WTC11 (cell line): Measurements from ENCODE around the gene PHTF2. TPM values are rescaled to one million over a fixed set of nuclear protein-coding genes. Genes with fewer than 3 reads are reported as not detected.

Experiments
- ATAC-seq: fragments of 200-7000 bp; cut with Tn5 transposase; 2 replicates; pipeline ENCODE4 v1.10.0; 2021; ENCODE audit warnings: mild to moderate bottlenecking, moderate library complexity
- CTCF ChIA-PET: fragments of 300-600 bp; sonication (Branson Sonifier 250); formaldehyde crosslinking; loops from one replicate; lab custom pipeline; 2021; ENCODE audit warnings: antibody characterized with exemption; lab: Charles Lee
- POLR2A ChIA-PET: fragments of 350-600 bp; sonication (Branson Sonifier 250); formaldehyde crosslinking; loops from one replicate; lab custom pipeline; 2021; ENCODE audit warnings: antibody characterized with exemption; lab: Charles Lee
- DNase-seq: peaks from one replicate; pipeline ENCODE4 v3.0.0; 2021; ENCODE audit warnings: low spot score
- H3K27ac Mint-ChIP-seq: 2 replicates; pipeline ENCODE4 v1.8.0; 2021; ENCODE audit warnings: mixed read lengths
- H3K27me3 Mint-ChIP-seq: 2 replicates; pipeline ENCODE4 v1.8.0; 2021; ENCODE audit warnings: low read depth, mild to moderate bottlenecking, moderate library complexity, mixed read lengths
- H3K36me3 Mint-ChIP-seq: 2 replicates; pipeline ENCODE4 v1.8.0; 2021; ENCODE audit warnings: mixed read lengths
- H3K4me1 Mint-ChIP-seq: 2 replicates; pipeline ENCODE4 v1.8.0; 2022; ENCODE audit warnings: mixed read lengths
- H3K4me3 Mint-ChIP-seq: 2 replicates; pipeline ENCODE4 v1.8.0; 2021; ENCODE audit warnings: mild to moderate bottlenecking, moderate library complexity, mixed read lengths
- H3K9me3 Mint-ChIP-seq: 2 replicates; pipeline ENCODE4 v1.8.0; 2021; ENCODE audit warnings: mixed read lengths
- ELF4 ChIP-seq: sonication (generic); formaldehyde crosslinking; IDR thresholded peaks from 2 replicates; pipeline ENCODE4 v1.8.1; 2022; ENCODE audit warnings: low read depth, mild to moderate bottlenecking, moderate library complexity, missing genetic modification reagents
- ETV6 ChIP-seq: sonication (generic); formaldehyde crosslinking; IDR thresholded peaks from 2 replicates; pipeline ENCODE4 v1.8.1; 2022; ENCODE audit warnings: mild to moderate bottlenecking, missing genetic modification reagents
- FOXJ3 ChIP-seq: sonication (generic); formaldehyde crosslinking; IDR thresholded peaks from 2 replicates; pipeline ENCODE4 v1.9.0; 2021; ENCODE audit warnings: missing genetic modification reagents, mild to moderate bottlenecking, borderline replicate concordance
- FOXK1 ChIP-seq: sonication (generic); formaldehyde crosslinking; IDR thresholded peaks from 2 replicates; pipeline ENCODE4 v1.8.0; 2022; ENCODE audit warnings: mild to moderate bottlenecking, moderate library complexity, missing genetic modification reagents
- GRHL2 ChIP-seq: fragments of 250-450 bp; sonication (Bioruptor Pico); IDR thresholded peaks from 2 replicates; pipeline ENCODE4 v1.8.0; 2022; ENCODE audit warnings: mild to moderate bottlenecking, moderate library complexity; ENCODE audit not compliant: insufficient replicate concordance, severe bottlenecking
- HMGA2 ChIP-seq: fragments of 250-450 bp; sonication (Bioruptor Pico); IDR thresholded peaks from 2 replicates; pipeline ENCODE4 v1.4.0; 2021; ENCODE audit warnings: mild to moderate bottlenecking, moderate library complexity
- JAZF1 ChIP-seq: fragments of 250-450 bp; sonication (Bioruptor Pico); IDR thresholded peaks from 2 replicates; pipeline ENCODE4 v1.9.0; 2021; ENCODE audit warnings: moderate library complexity, mild to moderate bottlenecking, inconsistent platforms
- OVOL2 ChIP-seq: fragments of 250-450 bp; sonication (Bioruptor Pico); IDR thresholded peaks from 2 replicates; pipeline ENCODE4 v1.9.0; 2021; ENCODE audit warnings: mild to moderate bottlenecking, borderline replicate concordance
- RORB ChIP-seq: fragments of 250-450 bp; sonication (Bioruptor Pico); IDR thresholded peaks from 2 replicates; pipeline ENCODE4 v1.9.0; 2021; ENCODE audit warnings: mild to moderate bottlenecking
- SMAD3 ChIP-seq: sonication (generic); formaldehyde crosslinking; IDR thresholded peaks from 2 replicates; pipeline ENCODE4 v1.8.0; 2022; ENCODE audit warnings: missing genetic modification reagents, mild to moderate bottlenecking, borderline replicate concordance
- SMAD4 ChIP-seq: sonication (generic); formaldehyde crosslinking; IDR thresholded peaks from 2 replicates; pipeline ENCODE4 v1.8.0; 2022; ENCODE audit warnings: mild to moderate bottlenecking, missing genetic modification reagents
- SP1 ChIP-seq: sonication (generic); formaldehyde crosslinking; conservative IDR thresholded peaks from 2 replicates; pipeline ENCODE4 v1.8.1; 2022; ENCODE audit warnings: missing genetic modification reagents
- TCF7 ChIP-seq: sonication (generic); formaldehyde crosslinking; IDR thresholded peaks from 2 replicates; pipeline ENCODE4 v1.8.0; 2022; ENCODE audit warnings: mild to moderate bottlenecking, low read depth, missing genetic modification reagents, moderate library complexity
- ZNF121 ChIP-seq: sonication (generic); formaldehyde crosslinking; IDR thresholded peaks from 2 replicates; pipeline ENCODE4 v1.8.0; 2023; ENCODE audit warnings: missing genetic modification reagents
- ZNF263 ChIP-seq: sonication (generic); formaldehyde crosslinking; IDR thresholded peaks from 2 replicates; pipeline ENCODE4 v1.8.1; 2022; ENCODE audit warnings: low read depth, mild to moderate bottlenecking, moderate library complexity, missing genetic modification reagents
- ZNF317 ChIP-seq: sonication (generic); formaldehyde crosslinking; IDR thresholded peaks from 2 replicates; pipeline ENCODE4 v1.8.1; 2023; ENCODE audit warnings: low read depth, mild to moderate bottlenecking, moderate library complexity, missing genetic modification reagents, borderline replicate concordance
- ZNF671 ChIP-seq: fragments of 250-450 bp; sonication (Bioruptor Pico); IDR thresholded peaks from 2 replicates; pipeline ENCODE4 v1.8.0; 2021; ENCODE audit warnings: mild to moderate bottlenecking
- total RNA-seq: library from RNA; stranded (reverse); gene quantifications from 3 replicates; pipeline ENCODE4 v1.2.3, GENCODE V29; 2021
- TF ChIP-seq, protein P1 (sequence below): sonication (generic); formaldehyde crosslinking; IDR thresholded peaks from 2 replicates; pipeline ENCODE4 v1.8.0; 2022; ENCODE audit warnings: mild to moderate bottlenecking, missing genetic modification reagents
- TF ChIP-seq, protein P2 (sequence below): sonication (generic); formaldehyde crosslinking; IDR thresholded peaks from 2 replicates; pipeline ENCODE4 v1.8.1; 2022; ENCODE audit warnings: missing genetic modification reagents, borderline replicate concordance
- TF ChIP-seq, protein P3 (sequence below): sonication (generic); formaldehyde crosslinking; IDR thresholded peaks from 2 replicates; pipeline ENCODE4 v1.8.1; 2022; ENCODE audit warnings: mild to moderate bottlenecking, moderate library complexity, missing genetic modification reagents
- TF ChIP-seq, protein P4 (sequence below): sonication (generic); formaldehyde crosslinking; IDR thresholded peaks from 2 replicates; pipeline ENCODE4 v1.8.0; 2023; ENCODE audit warnings: missing genetic modification reagents, mild to moderate bottlenecking, borderline replicate concordance

PHTF2 gene
- total RNA-seq, 1 experiment from 2014 or later = 17.9 TPM

DNA sequence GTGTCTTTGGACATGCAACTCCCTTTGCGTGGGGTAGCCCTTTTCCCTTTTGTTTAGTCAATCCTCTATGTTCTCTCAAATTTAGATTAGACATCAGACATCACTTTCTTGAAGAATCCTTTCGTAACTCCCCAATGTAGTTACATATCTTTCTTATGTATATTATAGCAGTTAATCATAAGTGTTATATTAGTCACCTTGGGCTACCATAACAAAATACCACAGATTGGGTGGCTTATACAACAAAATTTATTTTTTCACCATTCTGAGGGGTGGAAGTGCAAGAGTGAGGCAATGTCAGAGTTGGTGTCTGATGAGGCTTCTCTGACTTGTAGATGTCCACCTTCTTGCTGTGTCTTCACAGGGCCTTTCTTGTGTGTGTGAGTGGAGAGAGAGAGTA lies 105.7 kb downstream of the PHTF2 start:
- no peak for ATAC-seq
- H3K4me3 Mint-ChIP-seq = no peak overlapping the region
- no peaks in the 10 kb centered on the region for H3K9me3 Mint-ChIP-seq

DNA sequence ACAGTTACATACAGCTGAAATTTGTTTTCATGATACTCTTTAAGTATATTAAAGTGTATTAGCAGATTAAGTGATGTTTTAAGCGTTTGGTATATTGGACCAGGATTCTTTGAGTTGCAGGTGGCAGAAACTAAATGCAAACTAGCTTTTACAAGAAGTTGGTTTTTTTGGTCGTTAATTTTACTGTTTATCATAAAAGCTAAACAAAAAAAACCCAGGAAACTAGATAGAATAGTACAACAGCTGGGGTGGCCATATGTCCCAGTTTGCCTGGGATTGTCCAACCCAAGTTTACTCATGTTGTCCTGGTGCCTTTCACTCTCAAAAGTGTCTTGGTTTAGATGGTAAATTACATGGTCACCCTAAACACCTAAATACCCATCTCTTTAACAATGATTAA lies 108.7 kb downstream of the PHTF2 start:
- POLR2A ChIA-PET = no interaction called here
- H3K27ac Mint-ChIP-seq = no peak overlapping the region
- no peaks in the 10 kb centered on the region for H3K4me1 Mint-ChIP-seq
- DNase-seq = no peak
- TF ChIP-seq ZNF121 (CRISPR knock-in tag) = no peak
- TF ChIP-seq, all 79 proteins: peak for 0
- ATAC-seq = no peak
- Mint-ChIP-seq H3K4me3 (no peak overlapping the region), H3K36me3 (no peaks in the 10 kb centered on the region), H3K9me3 (no peaks in the 10 kb centered on the region), H3K27me3 (no peaks in the 10 kb centered on the region)
- CTCF ChIA-PET = no interaction called here

More for the DNA sequence above, 105.7 kb downstream of the PHTF2 start:
- ChIA-PET CTCF (interaction anchor here (0.7 kb wide), 1 partner anchor 10 kb away, joined by 5 read pairs; no protein-coding TSS in a partner anchor), POLR2A (no interaction called here)
- H3K27me3 Mint-ChIP-seq = no peaks in the 10 kb centered on the region
- H3K4me1 Mint-ChIP-seq = no peaks in the 10 kb centered on the region
- no peaks in the 10 kb centered on the region for H3K36me3 Mint-ChIP-seq
- no peak for DNase-seq
- TF ChIP-seq, protein P1, sequence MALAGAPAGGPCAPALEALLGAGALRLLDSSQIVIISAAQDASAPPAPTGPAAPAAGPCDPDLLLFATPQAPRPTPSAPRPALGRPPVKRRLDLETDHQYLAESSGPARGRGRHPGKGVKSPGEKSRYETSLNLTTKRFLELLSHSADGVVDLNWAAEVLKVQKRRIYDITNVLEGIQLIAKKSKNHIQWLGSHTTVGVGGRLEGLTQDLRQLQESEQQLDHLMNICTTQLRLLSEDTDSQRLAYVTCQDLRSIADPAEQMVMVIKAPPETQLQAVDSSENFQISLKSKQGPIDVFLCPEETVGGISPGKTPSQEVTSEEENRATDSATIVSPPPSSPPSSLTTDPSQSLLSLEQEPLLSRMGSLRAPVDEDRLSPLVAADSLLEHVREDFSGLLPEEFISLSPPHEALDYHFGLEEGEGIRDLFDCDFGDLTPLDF (CRISPR knock-in tag) = no peak
- TF ChIP-seq FOXK1 (CRISPR knock-in tag) = no peak
- TF ChIP-seq ZNF317 = no peak
- no peak for TF ChIP-seq OVOL2 (CRISPR knock-in tag)
- no peak overlapping the region for H3K27ac Mint-ChIP-seq

DNA sequence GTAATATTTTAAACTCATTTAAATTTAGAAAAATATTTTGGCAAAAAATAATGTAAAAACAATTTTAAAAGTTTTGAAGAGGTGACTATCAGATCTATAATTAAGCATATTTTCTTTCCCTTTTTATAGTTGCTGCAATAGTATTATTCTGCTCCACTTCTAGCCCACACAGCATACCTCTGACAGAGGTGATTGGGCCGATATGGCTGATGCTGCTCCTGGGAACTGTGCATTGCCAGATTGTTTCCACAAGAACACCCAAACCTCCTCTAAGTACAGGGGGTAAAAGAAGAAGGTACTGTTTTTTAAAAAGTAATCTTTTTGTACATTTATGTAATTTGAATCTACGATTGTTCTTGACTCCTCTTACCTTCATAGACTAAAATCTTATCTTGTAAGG lies 110.1 kb downstream of the PHTF2 start:
- no peak for ATAC-seq
- no peaks in the 10 kb centered on the region for H3K4me1 Mint-ChIP-seq
- no peaks in the 10 kb centered on the region for H3K9me3 Mint-ChIP-seq
- H3K4me3 Mint-ChIP-seq = no peak overlapping the region
- POLR2A ChIA-PET = no interaction called here
- no peak for DNase-seq
- TF ChIP-seq, protein P2, sequence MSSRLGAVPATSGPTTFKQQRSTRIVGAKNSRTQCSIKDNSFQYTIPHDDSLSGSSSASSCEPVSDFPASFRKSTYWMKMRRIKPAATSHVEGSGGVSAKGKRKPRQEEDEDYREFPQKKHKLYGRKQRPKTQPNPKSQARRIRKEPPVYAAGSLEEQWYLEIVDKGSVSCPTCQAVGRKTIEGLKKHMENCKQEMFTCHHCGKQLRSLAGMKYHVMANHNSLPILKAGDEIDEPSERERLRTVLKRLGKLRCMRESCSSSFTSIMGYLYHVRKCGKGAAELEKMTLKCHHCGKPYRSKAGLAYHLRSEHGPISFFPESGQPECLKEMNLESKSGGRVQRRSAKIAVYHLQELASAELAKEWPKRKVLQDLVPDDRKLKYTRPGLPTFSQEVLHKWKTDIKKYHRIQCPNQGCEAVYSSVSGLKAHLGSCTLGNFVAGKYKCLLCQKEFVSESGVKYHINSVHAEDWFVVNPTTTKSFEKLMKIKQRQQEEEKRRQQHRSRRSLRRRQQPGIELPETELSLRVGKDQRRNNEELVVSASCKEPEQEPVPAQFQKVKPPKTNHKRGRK (CRISPR knock-in tag) = no peak
- TF ChIP-seq SMAD3 (CRISPR knock-in tag) = no peak
- TF ChIP-seq SP1 (CRISPR knock-in tag) = no peak
- no peak for TF ChIP-seq ZNF263 (CRISPR knock-in tag)
- no peak for TF ChIP-seq FOXJ3
- TF ChIP-seq RORB (CRISPR knock-in tag) = no peak
- TF ChIP-seq ZNF671 (CRISPR knock-in tag) = no peak
- no peak for TF ChIP-seq ELF4 (CRISPR knock-in tag)
- no peak for TF ChIP-seq ZNF317
- TF ChIP-seq GRHL2 (CRISPR knock-in tag) = no peak
- TF ChIP-seq OVOL2 (CRISPR knock-in tag) = no peak
- no peak for TF ChIP-seq FOXK1 (CRISPR knock-in tag)
- no peak for TF ChIP-seq TCF7 (CRISPR knock-in tag)
- no peak for TF ChIP-seq HMGA2 (CRISPR knock-in tag)
- no peak for TF ChIP-seq ETV6 (CRISPR knock-in tag)
- no peak for TF ChIP-seq SMAD4 (CRISPR knock-in tag)
- TF ChIP-seq, protein P3, sequence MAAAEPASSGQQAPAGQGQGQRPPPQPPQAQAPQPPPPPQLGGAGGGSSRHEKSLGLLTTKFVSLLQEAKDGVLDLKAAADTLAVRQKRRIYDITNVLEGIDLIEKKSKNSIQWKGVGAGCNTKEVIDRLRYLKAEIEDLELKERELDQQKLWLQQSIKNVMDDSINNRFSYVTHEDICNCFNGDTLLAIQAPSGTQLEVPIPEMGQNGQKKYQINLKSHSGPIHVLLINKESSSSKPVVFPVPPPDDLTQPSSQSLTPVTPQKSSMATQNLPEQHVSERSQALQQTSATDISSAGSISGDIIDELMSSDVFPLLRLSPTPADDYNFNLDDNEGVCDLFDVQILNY (CRISPR knock-in tag) = no peak
- TF ChIP-seq JAZF1 (CRISPR knock-in tag) = no peak
- TF ChIP-seq, protein P4, sequence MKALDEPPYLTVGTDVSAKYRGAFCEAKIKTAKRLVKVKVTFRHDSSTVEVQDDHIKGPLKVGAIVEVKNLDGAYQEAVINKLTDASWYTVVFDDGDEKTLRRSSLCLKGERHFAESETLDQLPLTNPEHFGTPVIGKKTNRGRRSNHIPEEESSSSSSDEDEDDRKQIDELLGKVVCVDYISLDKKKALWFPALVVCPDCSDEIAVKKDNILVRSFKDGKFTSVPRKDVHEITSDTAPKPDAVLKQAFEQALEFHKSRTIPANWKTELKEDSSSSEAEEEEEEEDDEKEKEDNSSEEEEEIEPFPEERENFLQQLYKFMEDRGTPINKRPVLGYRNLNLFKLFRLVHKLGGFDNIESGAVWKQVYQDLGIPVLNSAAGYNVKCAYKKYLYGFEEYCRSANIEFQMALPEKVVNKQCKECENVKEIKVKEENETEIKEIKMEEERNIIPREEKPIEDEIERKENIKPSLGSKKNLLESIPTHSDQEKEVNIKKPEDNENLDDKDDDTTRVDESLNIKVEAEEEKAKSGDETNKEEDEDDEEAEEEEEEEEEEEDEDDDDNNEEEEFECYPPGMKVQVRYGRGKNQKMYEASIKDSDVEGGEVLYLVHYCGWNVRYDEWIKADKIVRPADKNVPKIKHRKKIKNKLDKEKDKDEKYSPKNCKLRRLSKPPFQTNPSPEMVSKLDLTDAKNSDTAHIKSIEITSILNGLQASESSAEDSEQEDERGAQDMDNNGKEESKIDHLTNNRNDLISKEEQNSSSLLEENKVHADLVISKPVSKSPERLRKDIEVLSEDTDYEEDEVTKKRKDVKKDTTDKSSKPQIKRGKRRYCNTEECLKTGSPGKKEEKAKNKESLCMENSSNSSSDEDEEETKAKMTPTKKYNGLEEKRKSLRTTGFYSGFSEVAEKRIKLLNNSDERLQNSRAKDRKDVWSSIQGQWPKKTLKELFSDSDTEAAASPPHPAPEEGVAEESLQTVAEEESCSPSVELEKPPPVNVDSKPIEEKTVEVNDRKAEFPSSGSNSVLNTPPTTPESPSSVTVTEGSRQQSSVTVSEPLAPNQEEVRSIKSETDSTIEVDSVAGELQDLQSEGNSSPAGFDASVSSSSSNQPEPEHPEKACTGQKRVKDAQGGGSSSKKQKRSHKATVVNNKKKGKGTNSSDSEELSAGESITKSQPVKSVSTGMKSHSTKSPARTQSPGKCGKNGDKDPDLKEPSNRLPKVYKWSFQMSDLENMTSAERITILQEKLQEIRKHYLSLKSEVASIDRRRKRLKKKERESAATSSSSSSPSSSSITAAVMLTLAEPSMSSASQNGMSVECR (CRISPR knock-in tag) = no peak
- CTCF ChIA-PET = no interaction called here
- H3K27me3 Mint-ChIP-seq = no peaks in the 10 kb centered on the region
- no peak overlapping the region for H3K27ac Mint-ChIP-seq
- no peaks in the 10 kb centered on the region for H3K36me3 Mint-ChIP-seq
